HepG2 (cell line): ENCODE measurements around the gene TBX19. TPM values are rescaled to one million over a fixed set of nuclear protein-coding genes. Genes with fewer than 3 reads are reported as not detected.

Experiments used
- ATAC-seq: fragments of 200-7000 bp; cut with Tn5 transposase; 3 replicates; pipeline ENCODE4 v1.9.1; 2020; ENCODE audit warnings: mild to moderate bottlenecking, moderate library complexity
- BruUV-seq: library from RNA; stranded (reverse); fragments of 400-500 nt; replicated peaks from 2 replicates; lab custom pipeline; 2021; lab: Mats Ljungman, UMichigan
- CTCF ChIA-PET: fragments of 300-600 bp; formaldehyde crosslinking; extraction: SDS; loops from one replicate; lab custom pipeline; 2021; ENCODE audit warnings: low total read pairs, inconsistent platforms, low intra/inter-chr PET ratio; lab: Yijun Ruan, JAX
- POLR2A ChIA-PET: fragments of 350-600 bp; sonication (Branson Sonifier 250); formaldehyde crosslinking; loops from one replicate; lab custom pipeline; 2020; ENCODE audit warnings: antibody characterized with exemption, inconsistent platforms; lab: Yijun Ruan, JAX
- DNase-seq: peaks from one replicate; pipeline ENCODE4 v3.0.0-alpha.2; 2015; ENCODE audit warnings: low spot score
- FAIRE-seq: peaks from 3 replicates; lab custom pipeline; 2011; peaks lifted over from hg19 to GRCh38; lab: Jason Lieb, UNC
- H2AFZ ChIP-seq: one replicate; pipeline ENCODE4 v1.6.1; 2011; ENCODE audit warnings: low read length, inconsistent platforms
- H3K27ac ChIP-seq: fragments of 300-600 bp; 3 replicates; pipeline ENCODE4 v1.8.0; 2011; ENCODE audit warnings: mixed run types, mild to moderate bottlenecking, mixed read lengths, low read length, inconsistent platforms; ENCODE audit not compliant: insufficient read depth; ENCODE audit errors: extremely low read length
- H3K27me3 ChIP-seq, 2 experiments: fragments of 200-600 bp in 1 of 2; 2 replicates in 1 of 2; 3 replicates in 1 of 2; pipeline versions ENCODE4 v1.6.0 to v1.8.0; 2011; ENCODE audit warnings: low read length in 2 of 2, mild to moderate bottlenecking in 2 of 2, moderate library complexity in 2 of 2, inconsistent platforms in 1 of 2; ENCODE audit not compliant: insufficient read depth in 2 of 2, control insufficient read depth in 1 of 2
- H3K36me3 ChIP-seq, 2 experiments: fragments of 200-600 bp in 1 of 2; replicated peaks in 1 of 2; 2 replicates in 1 of 2; 3 replicates in 1 of 2; pipeline versions ENCODE4 v1.5.1 to v1.8.0; 2011; ENCODE audit warnings: low read length in 2 of 2, inconsistent platforms in 1 of 2; ENCODE audit not compliant: insufficient read depth in 2 of 2, control insufficient read depth in 1 of 2
- H3K4me1 ChIP-seq: 2 replicates; pipeline ENCODE4 v1.5.1; 2012; ENCODE audit warnings: low read length, inconsistent platforms; ENCODE audit not compliant: insufficient read depth
- H3K4me2 ChIP-seq: 2 replicates; pipeline ENCODE4 v1.6.0; 2011; ENCODE audit warnings: low read depth, low read length, inconsistent platforms
- H3K4me3 ChIP-seq, 3 experiments: fragments of 200-600 bp in 1 of 3; sonication (generic), shearing (Covaris generic) in 1 of 3; replicated peaks in 1 of 3; 2 replicates each; pipeline ENCODE4 v1.5.1; 2011 to 2016; ENCODE audit warnings: low read length in 3 of 3, inconsistent platforms in 2 of 3, low read depth in 2 of 3, mild to moderate bottlenecking in 2 of 3, control low read depth in 1 of 3, mixed read lengths in 1 of 3; ENCODE audit not compliant: insufficient read depth in 1 of 3
- H3K79me2 ChIP-seq: one replicate; pipeline ENCODE4 v1.6.1; 2011; ENCODE audit warnings: low read length, inconsistent platforms; ENCODE audit not compliant: insufficient read depth
- H3K9ac ChIP-seq: 2 replicates; pipeline ENCODE4 v1.6.0; 2011; ENCODE audit warnings: mild to moderate bottlenecking, low read depth, low read length, inconsistent platforms; ENCODE audit not compliant: insufficient read depth
- H3K9me3 ChIP-seq: 2 replicates; pipeline ENCODE4 v1.5.1; 2012; ENCODE audit warnings: mild to moderate bottlenecking, low read length
- H4K20me1 ChIP-seq: 2 replicates; pipeline ENCODE4 v1.6.0; 2011; ENCODE audit warnings: inconsistent platforms, mild to moderate bottlenecking, low read length, moderate library complexity; ENCODE audit not compliant: insufficient read depth
- ARID5B ChIP-seq: IDR thresholded peaks from 2 replicates; pipeline ENCODE4 v1.4.0; 2020; ENCODE audit warnings: mild to moderate bottlenecking, missing genetic modification reagents
- BHLHE40 ChIP-seq: IDR thresholded peaks from 2 replicates; pipeline ENCODE4 v1.6.1; 2011; ENCODE audit warnings: low read length, improper control_type of control experiment
- E2F2 ChIP-seq: sonication (generic); formaldehyde crosslinking; IDR thresholded peaks from 2 replicates; pipeline ENCODE4 v1.4.0; 2020; ENCODE audit warnings: missing genetic modification reagents, borderline replicate concordance
- JDP2 ChIP-seq: sonication (generic); formaldehyde crosslinking; IDR thresholded peaks from 2 replicates; pipeline ENCODE4 v1.8.1; 2022; ENCODE audit warnings: missing genetic modification reagents, borderline replicate concordance
- KAT2B ChIP-seq: fragments of 150-350 bp; IDR thresholded peaks from 2 replicates; pipeline ENCODE4 v1.6.1; 2014; ENCODE audit warnings: low read depth, low read length, borderline replicate concordance
- MAFK ChIP-seq, 2 experiments: IDR thresholded peaks in 1 of 2; conservative IDR thresholded peaks in 1 of 2; 2 replicates each; pipeline ENCODE4 v1.6.1; 2011; ENCODE audit warnings: improper control_type of control experiment in 2 of 2, low read length in 2 of 2
- NFIB ChIP-seq: sonication (generic); formaldehyde crosslinking; IDR thresholded peaks from 2 replicates; pipeline ENCODE4 v1.9.0; 2021; ENCODE audit warnings: missing genetic modification reagents, mild to moderate bottlenecking, borderline replicate concordance
- SP140L ChIP-seq: sonication (generic); formaldehyde crosslinking; IDR thresholded peaks from 2 replicates; pipeline ENCODE4 v1.4.0; 2020; ENCODE audit warnings: missing genetic modification reagents, borderline replicate concordance
- TOE1 ChIP-seq: sonication (generic); formaldehyde crosslinking; IDR thresholded peaks from 2 replicates; pipeline ENCODE4 v1.4.0; 2020; ENCODE audit warnings: mild to moderate bottlenecking, missing genetic modification reagents
- U2AF2 ChIP-seq: fragments of 200-400 bp; formaldehyde crosslinking; IDR thresholded peaks from 2 replicates; pipeline ENCODE4 v1.6.1; 2017; ENCODE audit warnings: low read depth, mild to moderate bottlenecking, low read length
- ZBTB38 ChIP-seq: sonication (generic); formaldehyde crosslinking; IDR thresholded peaks from 2 replicates; pipeline ENCODE4 v1.5.1; 2020; ENCODE audit warnings: mild to moderate bottlenecking, missing genetic modification reagents
- ZMYM2 ChIP-seq: sonication (generic); formaldehyde crosslinking; IDR thresholded peaks from 2 replicates; pipeline ENCODE4 v1.8.0; 2022; ENCODE audit warnings: mild to moderate bottlenecking, missing genetic modification reagents
- ZNF138 ChIP-seq: sonication (generic); formaldehyde crosslinking; IDR thresholded peaks from 2 replicates; pipeline ENCODE4 v1.5.0; 2020; ENCODE audit warnings: mild to moderate bottlenecking, low read depth, missing genetic modification reagents
- ZNF20 ChIP-seq: sonication (generic); formaldehyde crosslinking; IDR thresholded peaks from 2 replicates; pipeline ENCODE4 v1.4.0; 2020; ENCODE audit warnings: mild to moderate bottlenecking, moderate library complexity, missing genetic modification reagents
- ZNF670 ChIP-seq: sonication (generic); formaldehyde crosslinking; IDR thresholded peaks from 2 replicates; pipeline ENCODE4 v1.8.0; 2022; ENCODE audit warnings: mild to moderate bottlenecking, missing genetic modification reagents, borderline replicate concordance
- WGBS: methylation state at CpG from one replicate; pipeline ENCODE4 v1.1.6; 2017; ENCODE audit warnings: low lambda C conversion rate; 5-methylcytosine and 5-hydroxymethylcytosine counted together
- in situ Hi-C: cut with HindIII; loops from 2 replicates; pipeline ENCODE4 v1.10.0; 2017; ENCODE audit warnings: low pct_unique_long_range_greater_than_20kb; ENCODE audit not compliant: extremely low pct_ligation_motif_present
- intact Hi-C: fragments of 100-400 bp; cut with micrococcal nuclease; formaldehyde crosslinking; loops from one replicate; pipeline ENCODE4 v1.10.0; 2022; ENCODE audit not compliant: unreplicated experiment
- polyA plus RNA-seq, 8 experiments: library from polyadenylated mRNA; depleted of rRNA in 3 of 8; stranded (reverse) in 7 of 8; unstranded in 1 of 8; fragments of >200 nt; fragmentation: Illumina TruSeq in 4 of 8; extraction: Trizol in 4 of 8; gene quantifications; 2 replicates each; pipeline versions ENCODE4 v1.2.1 to v1.2.3, GENCODE V29; 2011 to 2016; ENCODE audit warnings: low read depth in 4 of 8, missing spikeins in 1 of 8, mixed read lengths in 1 of 8; ENCODE audit not compliant: insufficient read depth in 1 of 8
- total RNA-seq, 5 experiments: library from RNA; depleted of rRNA; stranded (reverse); fragments of >200 nt; fragmentation: Illumina TruSeq; extraction: Trizol; gene quantifications; 2 replicates each; pipeline ENCODE4 v1.2.3, GENCODE V29; 2016; ENCODE audit warnings: low read depth in 1 of 5

TBX19 gene
- total and polyA plus RNA-seq, 2 of the 13 experiments (the other 11 are each of a cell fraction or from before 2014, with no cell fraction given) = 0.31 to 1.4 TPM

GRCh38 chr1:168344517-168344916 is 63.8 kb downstream of the TBX19 start:
- intact Hi-C loops (no loop called here), in situ Hi-C loops (loop anchor here (10.0 kb wide), 1 partner anchor 240 kb away; no protein-coding TSS in a partner anchor)
- FAIRE-seq (no peak), DNase-seq (no peak), ATAC-seq (no peak)
- TF ChIP-seq SP140L (CRISPR knock-in tag) = no peak
- no peak for TF ChIP-seq ZNF20 (CRISPR knock-in tag)
- no peak for TF ChIP-seq ZNF138 (CRISPR knock-in tag)
- no peak overlapping the region for H3K9ac ChIP-seq
- no peaks in the 10 kb centered on the region for H3K9me3 ChIP-seq
- H3K79me2 ChIP-seq = no peaks in the 10 kb centered on the region
- 27% methylated on average over 4 of the region's 4 CpGs for WGBS
- H2AFZ ChIP-seq = no peak overlapping the region
- CTCF ChIA-PET = no interaction called here
- no peak overlapping the region for H3K4me3 ChIP-seq
- H4K20me1 ChIP-seq = no peaks in the 10 kb centered on the region
- POLR2A ChIA-PET = no interaction called here
- no peaks in the 10 kb centered on the region for H3K36me3 ChIP-seq
- H3K27me3 ChIP-seq = no peaks in the 10 kb centered on the region; a peak in 1 of 5 replicates
- H3K4me1 ChIP-seq = peaks cover 18% of the 10 kb centered on the region
- H3K4me2 ChIP-seq = no peak overlapping the region
- no TSS peak for BruUV-seq
- no peak overlapping the region for H3K27ac ChIP-seq

GRCh38 chr1:168345939-168346338 is 65.3 kb downstream of the TBX19 start:
- H3K4me2 ChIP-seq = no peak overlapping the region
- intact Hi-C loops (no loop called here), in situ Hi-C loops (loop anchor here (10.0 kb wide), 1 partner anchor 239 kb away; no protein-coding TSS in a partner anchor)
- 27% methylated on average over 1 of the region's 1 CpG for WGBS
- no peaks in the 10 kb centered on the region for H3K9me3 ChIP-seq
- H4K20me1 ChIP-seq = no peaks in the 10 kb centered on the region
- no peak overlapping the region for H2AFZ ChIP-seq
- POLR2A ChIA-PET = no interaction called here
- no peaks in the 10 kb centered on the region for H3K36me3 ChIP-seq
- BruUV-seq = no TSS peak
- H3K4me3 ChIP-seq = no peak overlapping the region
- DNase-seq (no peak), FAIRE-seq (no peak), ATAC-seq (no peak)
- H3K27ac ChIP-seq = no peak overlapping the region
- CTCF ChIA-PET = no interaction called here
- H3K4me1 ChIP-seq = peaks cover 18% of the 10 kb centered on the region
- H3K79me2 ChIP-seq = no peaks in the 10 kb centered on the region
- H3K27me3 ChIP-seq = no peaks in the 10 kb centered on the region; a peak in 1 of 5 replicates
- H3K9ac ChIP-seq = no peak overlapping the region
- no peak for TF ChIP-seq ZBTB38 (CRISPR knock-in tag)
- no peak for TF ChIP-seq NFIB (CRISPR knock-in tag)
- no peak for TF ChIP-seq MAFK (conservative IDR thresholded peaks at IDR 0.05 in 1 of 2, IDR thresholded peaks at IDR 0.05 in 1 of 2; ENCODE audit: low read length in 2 of 2)
- TF ChIP-seq E2F2 (CRISPR knock-in tag) = no peak
- no peak for TF ChIP-seq TOE1
- no peak for TF ChIP-seq ZMYM2
- TF ChIP-seq ARID5B (CRISPR knock-in tag) = no peak
- TF ChIP-seq U2AF2 = no peak
- no peak for TF ChIP-seq JDP2
- TF ChIP-seq KAT2B = no peak
- TF ChIP-seq BHLHE40 = no peak
- TF ChIP-seq ZNF670 (CRISPR knock-in tag) = no peak
